Measurements from ENCODE around the gene BMP8A.

DNA sequence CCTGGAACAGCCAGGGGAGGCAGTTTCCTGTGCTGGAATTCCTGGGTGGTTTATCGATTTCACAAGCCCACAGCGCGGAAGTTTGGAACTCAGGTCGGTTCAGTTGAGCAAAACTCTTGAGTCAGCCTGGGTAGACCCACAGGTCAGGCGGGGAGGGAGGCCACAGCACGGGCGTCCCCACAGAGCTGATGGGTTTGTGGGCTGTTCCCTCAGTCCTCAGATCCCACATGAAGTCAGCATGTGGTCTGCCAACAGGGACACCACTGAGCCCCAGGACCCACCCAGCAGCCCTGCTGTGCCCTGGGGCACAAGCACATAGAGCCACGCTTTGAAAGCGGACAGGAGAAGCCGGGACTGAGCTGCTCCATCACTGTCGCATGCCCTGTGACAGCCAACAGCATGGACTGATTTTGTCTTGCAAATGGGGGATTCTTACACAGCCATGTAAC, 17.4 kb downstream of the BMP8A start:
- TF ChIP-seq, protein P1, sequence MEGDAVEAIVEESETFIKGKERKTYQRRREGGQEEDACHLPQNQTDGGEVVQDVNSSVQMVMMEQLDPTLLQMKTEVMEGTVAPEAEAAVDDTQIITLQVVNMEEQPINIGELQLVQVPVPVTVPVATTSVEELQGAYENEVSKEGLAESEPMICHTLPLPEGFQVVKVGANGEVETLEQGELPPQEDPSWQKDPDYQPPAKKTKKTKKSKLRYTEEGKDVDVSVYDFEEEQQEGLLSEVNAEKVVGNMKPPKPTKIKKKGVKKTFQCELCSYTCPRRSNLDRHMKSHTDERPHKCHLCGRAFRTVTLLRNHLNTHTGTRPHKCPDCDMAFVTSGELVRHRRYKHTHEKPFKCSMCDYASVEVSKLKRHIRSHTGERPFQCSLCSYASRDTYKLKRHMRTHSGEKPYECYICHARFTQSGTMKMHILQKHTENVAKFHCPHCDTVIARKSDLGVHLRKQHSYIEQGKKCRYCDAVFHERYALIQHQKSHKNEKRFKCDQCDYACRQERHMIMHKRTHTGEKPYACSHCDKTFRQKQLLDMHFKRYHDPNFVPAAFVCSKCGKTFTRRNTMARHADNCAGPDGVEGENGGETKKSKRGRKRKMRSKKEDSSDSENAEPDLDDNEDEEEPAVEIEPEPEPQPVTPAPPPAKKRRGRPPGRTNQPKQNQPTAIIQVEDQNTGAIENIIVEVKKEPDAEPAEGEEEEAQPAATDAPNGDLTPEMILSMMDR (IDR thresholded peaks at IDR 0.05): no peak
- TF ChIP-seq POLR2AphosphoS5 (IDR thresholded peaks at IDR 0.05; ENCODE audit: insufficient read depth in 1 of 2, low read depth in 1 of 2): no peak
